ENCODE measurements around the gene ACAA2.

ACAA2 gene

GRCh38 chr18:49832221-49832647 is 18.9 kb upstream of the ACAA2 start:
- no peak for DNase-seq (ENCODE audit: low read depth)
- TF ChIP-seq CTCF (IDR thresholded peaks at IDR 0.05; ENCODE audit: insufficient read depth, low read depth, low read length, missing control alignments), result no peak
- H3K4me3 ChIP-seq (ENCODE audit: low read length), result no peak overlapping the region

GRCh38 chr18:49827996-49828395 is 14.7 kb upstream of the ACAA2 start:
- no peak for DNase-seq (ENCODE audit: low read depth)
- no peak for TF ChIP-seq CTCF (IDR thresholded peaks at IDR 0.05; ENCODE audit: insufficient read depth, low read depth, low read length, missing control alignments)
- no peak overlapping the region for H3K4me3 ChIP-seq (ENCODE audit: low read length)

- DNase-seq (ENCODE audit: low read depth), result no peak
- no peak overlapping the region for H3K4me3 ChIP-seq (ENCODE audit: low read length)
- TF ChIP-seq CTCF (IDR thresholded peaks at IDR 0.05; ENCODE audit: insufficient read depth, low read depth, low read length, missing control alignments), result no peak
Observed at GRCh38 chr18:49819823-49820671, 6.7 kb upstream of the ACAA2 start.

GRCh38 chr18:49819071-49819662 is 5.8 kb upstream of the ACAA2 start:
- no peak for DNase-seq (ENCODE audit: low read depth)
- no peak for TF ChIP-seq CTCF (IDR thresholded peaks at IDR 0.05; ENCODE audit: insufficient read depth, low read depth, low read length, missing control alignments)
- H3K4me3 ChIP-seq (ENCODE audit: low read length), result no peak overlapping the region

GRCh38 chr18:49817947-49818346 is 4.6 kb upstream of the ACAA2 start:
- peak; percentile 26 for DNase-seq (ENCODE audit: low read depth)
- no peak overlapping the region for H3K4me3 ChIP-seq (ENCODE audit: low read length)
- no peak for TF ChIP-seq CTCF (IDR thresholded peaks at IDR 0.05; ENCODE audit: insufficient read depth, low read depth, low read length, missing control alignments)

GRCh38 chr18:49815927-49816326 is 2.6 kb upstream of the ACAA2 start:
- H3K4me3 ChIP-seq (ENCODE audit: low read length), result no peak overlapping the region
- TF ChIP-seq CTCF (IDR thresholded peaks at IDR 0.05; ENCODE audit: insufficient read depth, low read depth, low read length, missing control alignments), result no peak
- DNase-seq (ENCODE audit: low read depth), result no peak

All from epithelial cell of esophagus (primary cell).